HTR-8/SVneo (cell line): ENCODE results near the gene PTGES2.

ENCODE experiments used
- DNase-seq: peaks from one replicate; pipeline ENCODE4 v3.0.0; 2011; ENCODE audit warnings: low spot score, mixed read lengths; ENCODE audit not compliant: insufficient read length
- FAIRE-seq: peaks from 2 replicates; lab custom pipeline; 2011; peaks lifted over from hg19 to GRCh38; lab: Jason Lieb, UNC

Gene PTGES2

DNA sequence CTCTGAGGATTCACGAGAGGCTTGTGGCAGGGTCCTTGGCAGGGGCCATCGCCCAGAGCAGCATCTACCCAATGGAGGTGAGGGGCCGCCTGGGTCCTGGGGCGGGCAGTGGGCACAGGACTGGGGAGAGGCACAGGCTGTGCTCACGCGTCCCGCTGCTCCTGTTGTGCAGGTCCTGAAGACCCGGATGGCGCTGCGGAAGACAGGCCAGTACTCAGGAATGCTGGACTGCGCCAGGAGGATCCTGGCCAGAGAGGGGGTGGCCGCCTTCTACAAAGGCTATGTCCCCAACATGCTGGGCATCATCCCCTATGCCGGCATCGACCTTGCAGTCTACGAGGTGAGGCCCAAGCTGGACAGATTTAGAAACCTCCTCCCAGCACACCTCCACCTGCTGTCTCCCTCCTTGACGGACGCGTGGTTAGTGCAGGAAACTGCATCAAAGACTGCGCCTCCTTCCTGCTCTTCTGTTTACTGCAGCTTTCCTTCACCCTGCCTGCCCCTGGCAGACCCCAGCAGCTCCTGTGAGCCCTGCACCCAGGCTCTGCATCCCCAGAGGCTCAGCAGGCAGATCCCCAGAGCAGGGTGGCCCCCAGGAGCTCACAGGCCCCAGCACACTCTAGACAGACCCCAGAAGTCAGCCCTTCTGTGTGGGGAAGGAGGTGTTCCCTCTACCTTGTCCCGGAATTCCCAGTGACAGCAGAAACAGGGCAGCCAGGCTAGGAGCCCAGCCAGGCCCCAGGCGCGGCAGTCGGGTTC, 21.2 kb downstream of the PTGES2 start:
- no peak for FAIRE-seq
- DNase-seq = no peak

DNA sequence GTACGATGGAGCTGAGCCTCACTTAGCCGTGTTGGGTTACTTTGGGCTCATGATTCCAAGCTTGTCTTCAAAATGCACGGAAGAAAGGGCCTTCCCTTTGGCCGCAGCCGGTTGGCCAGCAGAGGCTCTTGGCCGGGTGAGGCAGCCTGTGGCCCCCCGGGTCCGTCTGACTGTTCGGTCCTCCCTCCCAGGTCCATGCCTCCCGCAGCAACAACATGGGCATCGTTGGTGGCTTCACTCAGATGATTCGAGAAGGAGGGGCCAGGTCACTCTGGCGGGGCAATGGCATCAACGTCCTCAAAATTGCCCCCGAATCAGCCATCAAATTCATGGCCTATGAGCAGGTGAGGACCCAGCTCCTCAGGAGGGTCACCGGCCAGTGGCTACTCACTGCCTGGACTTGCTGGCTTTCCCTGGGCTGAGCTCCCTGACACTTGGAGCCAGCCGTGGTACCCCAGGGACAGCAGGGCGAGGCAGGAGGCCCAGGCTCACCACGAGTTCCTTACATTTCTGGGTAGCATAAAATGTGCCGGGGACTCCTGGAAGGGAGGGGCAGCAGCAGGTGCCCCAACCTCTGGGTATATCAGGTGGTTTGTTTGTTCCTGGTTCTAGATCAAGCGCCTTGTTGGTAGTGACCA, 21.9 kb downstream of the PTGES2 start:
- no peak for FAIRE-seq
- no peak for DNase-seq

DNA sequence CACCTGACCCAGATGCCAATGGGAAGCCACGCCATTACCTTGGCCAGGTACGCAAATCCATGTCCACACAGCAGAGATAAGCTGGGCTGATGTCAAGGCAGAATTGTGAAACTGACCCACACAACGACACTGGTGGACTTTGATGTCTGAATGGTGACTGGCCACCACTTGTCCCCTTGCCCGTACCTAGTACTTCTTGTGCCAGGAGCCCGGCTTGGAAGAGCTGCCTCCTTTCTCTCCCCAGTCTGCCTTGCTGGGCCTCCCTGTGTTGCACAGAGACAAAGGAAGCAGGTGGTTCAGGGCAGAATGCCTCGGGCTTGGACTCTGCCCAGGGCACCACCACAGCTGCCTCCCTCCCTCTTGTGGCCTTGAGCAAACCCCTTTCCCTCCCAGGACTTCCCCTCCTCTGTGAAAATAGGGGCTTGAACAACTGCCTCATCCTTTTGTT, 23.3 kb downstream of the PTGES2 start:
- DNase-seq = no peak
- no peak for FAIRE-seq

DNA sequence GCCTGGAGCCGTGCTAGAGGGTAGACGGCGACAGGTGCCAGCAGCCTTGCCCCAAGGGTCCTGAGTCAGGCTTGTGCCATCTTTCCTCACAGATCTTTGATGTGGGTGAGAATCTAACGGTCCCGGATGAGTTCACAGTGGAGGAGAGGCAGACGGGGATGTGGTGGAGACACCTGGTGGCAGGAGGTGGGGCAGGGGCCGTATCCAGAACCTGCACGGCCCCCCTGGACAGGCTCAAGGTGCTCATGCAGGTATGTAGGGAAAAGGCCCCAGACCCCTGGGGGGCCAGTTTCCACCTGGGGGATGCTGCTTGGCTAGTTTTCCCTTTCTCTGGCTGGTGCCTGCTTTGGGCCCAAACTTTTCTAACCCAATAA, 24.0 kb downstream of the PTGES2 start:
- DNase-seq (no peak), FAIRE-seq (no peak)

DNA sequence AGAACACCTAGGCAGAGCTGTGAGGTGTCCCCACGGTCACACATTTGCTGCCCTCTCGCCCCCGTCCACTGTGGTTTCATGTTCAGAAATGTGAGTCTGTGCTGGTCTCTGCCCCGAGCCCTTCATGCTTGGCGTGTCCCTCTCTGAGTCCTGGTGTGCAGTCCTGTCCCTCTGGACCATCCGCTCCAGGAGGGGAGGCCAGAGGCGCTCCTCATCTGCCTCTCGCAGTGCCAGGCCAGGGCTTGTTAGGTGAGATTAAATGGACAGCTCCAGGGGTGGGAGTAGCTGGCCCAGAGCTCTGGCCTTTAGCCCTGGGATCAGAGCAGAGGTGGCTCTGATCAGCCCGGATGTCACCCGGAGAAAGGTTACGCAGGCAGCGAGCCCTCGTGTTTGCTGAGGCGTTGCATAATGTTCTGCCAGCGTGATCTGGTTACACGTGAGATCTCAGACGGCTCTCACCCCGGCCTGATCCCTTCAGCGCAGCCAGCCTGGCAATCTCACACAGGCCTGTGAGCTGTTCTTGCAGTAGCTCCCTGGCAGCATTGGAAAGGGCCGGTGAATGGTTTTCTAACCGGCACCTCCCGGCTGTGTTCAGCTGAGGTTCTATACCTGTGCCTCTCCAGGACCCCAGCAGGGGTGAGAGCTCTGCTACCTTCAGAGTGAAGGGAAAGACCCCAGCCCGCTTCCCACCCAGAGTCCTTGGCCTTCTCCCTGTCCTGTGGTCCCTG, 24.5 kb downstream of the PTGES2 start:
- no peak for FAIRE-seq
- no peak for DNase-seq

DNA sequence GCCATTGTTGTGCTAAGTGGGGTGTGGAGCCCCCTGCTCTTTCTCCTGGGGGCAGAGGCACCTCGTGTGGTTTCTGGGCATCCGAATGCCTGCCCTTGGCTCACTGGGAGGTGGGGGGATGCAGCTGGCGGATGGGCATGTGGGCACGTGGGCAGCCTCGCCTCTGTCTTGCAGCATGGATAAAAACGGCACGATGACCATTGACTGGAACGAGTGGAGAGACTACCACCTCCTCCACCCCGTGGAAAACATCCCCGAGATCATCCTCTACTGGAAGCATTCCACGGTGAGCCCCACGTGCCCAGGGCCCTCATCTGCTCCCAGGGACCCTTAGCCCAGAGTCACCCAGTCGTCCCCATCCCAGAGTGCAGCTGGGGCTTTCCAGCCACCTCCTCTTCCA, 25.3 kb downstream of the PTGES2 start:
- no peak for DNase-seq
- FAIRE-seq = no peak

DNA sequence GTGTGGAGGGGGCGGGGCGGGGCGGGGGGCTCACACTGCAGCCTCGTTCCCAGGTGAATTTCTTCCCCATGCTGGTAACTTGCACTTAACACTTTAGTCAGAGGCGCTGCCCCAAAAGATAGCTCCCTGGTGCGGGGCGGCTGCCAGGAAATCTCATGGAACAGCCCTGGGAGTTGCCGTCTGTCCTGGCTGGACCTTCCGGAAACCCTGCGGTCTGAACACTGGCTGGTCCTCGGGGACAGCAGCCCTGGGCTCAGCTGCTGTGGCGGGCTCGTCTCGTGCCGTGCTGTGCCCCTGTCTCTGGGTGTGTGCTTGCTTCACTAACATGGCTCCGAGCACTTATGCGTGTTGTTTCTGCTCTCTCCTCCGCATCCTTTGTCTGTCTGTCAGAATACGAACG, 25.8 kb downstream of the PTGES2 start:
- FAIRE-seq (no peak), DNase-seq (no peak)

DNA sequence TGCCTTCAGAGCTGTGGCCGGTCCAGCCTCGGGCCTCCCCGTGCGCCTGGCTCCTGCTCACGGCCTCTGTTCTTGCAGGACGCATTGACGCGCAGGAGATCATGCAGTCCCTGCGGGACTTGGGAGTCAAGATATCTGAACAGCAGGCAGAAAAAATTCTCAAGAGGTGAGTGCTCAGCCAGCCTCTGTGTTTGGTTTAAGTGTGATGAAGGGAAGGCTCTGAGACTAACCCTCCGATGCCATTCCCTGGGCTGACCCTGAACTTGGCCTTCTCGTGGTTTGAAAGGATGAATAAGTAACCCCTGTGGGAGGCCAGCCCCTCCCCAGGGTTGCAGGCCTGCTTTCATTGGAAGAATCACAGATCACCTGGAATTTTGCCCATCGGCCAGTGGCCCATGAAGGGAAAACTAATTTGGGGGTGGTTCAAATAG, 26.3 kb downstream of the PTGES2 start:
- FAIRE-seq = no peak
- DNase-seq = no peak

DNA sequence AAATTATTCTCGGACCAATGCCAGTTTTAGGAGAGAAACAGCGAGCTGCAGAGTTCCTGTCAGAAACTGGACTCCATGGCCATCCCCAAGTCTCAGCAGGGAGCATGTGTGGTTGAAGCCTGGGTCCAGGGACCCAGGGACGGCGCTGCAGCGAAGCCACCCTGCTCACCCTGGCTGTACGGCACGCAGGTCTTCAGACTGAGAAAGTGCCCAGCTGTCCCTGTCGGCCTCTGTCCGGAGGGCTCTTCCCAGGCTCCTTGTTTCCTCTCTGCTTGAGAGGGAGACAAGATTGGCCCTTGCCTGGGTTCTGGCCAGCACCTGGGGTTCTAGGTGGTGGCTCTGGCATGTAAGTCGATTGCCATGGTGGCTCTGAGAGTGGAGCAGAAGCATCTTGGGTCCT, 26.9 kb downstream of the PTGES2 start:
- no peak for DNase-seq
- no peak for FAIRE-seq

DNA sequence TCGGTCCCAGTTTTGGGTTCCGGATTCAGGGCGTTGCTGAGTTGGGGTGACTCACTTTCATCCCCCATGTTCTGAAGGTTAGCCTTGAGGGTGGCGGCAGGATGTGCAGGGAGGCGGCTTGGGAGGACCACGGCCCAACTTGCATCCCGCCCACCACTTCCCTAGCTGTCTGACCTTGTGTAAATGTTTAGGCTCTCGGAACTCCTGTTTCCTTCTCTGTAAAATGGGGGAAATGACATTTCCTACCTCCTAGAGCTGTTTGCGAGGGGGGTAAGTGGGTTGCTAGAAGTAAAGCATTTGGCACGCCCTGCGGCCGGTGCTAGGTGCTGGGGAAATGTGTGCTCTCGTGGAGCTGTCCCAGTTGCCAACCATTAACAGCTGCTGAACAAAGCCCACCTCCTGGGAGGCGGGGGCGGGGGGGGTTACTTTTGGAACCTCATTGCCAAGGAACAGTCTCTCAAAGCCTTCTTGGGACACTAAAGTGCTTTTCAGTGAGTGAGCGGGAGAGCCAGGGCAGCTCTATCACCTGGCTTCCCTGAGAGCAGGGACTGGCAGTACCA, 27.5 kb downstream of the PTGES2 start:
- no peak for FAIRE-seq

DNA sequence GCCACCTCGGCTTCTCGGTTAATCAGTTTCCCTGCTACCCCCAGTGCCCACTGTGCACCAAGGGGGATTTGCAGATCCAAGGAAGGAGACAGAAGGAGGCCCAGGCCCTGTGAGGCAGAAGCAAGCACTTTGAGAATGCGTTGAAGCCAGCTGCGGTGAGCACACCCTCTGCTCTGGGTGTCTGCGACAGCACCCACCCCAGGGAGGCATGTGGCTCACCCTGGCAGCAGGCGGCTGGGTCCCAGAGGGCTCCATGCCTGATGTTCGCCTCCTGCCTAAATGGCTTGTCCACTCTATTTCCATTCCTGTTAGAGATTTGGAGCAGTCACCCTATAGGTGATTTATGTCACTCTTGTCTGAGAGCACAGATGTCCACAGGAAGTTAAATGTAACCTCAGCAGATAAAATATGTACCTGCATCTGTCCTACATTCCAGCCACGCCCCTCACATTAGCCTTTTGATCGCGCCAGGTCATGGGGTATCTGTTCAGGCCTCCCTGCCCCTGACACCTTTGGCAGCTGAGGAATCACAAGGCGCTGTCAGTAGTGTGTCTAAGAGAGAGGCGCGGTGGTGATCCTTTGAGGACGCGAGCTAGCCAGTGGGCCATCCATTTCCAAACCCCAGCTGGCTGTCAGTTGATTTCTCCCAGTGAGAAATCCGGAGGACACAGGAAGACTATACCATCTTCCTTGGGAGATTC, 28.1 kb downstream of the PTGES2 start:
- DNase-seq = no peak
- FAIRE-seq = no peak

More for the DNA sequence above, 27.5 kb downstream of the PTGES2 start:
- DNase-seq = no peak

DNA sequence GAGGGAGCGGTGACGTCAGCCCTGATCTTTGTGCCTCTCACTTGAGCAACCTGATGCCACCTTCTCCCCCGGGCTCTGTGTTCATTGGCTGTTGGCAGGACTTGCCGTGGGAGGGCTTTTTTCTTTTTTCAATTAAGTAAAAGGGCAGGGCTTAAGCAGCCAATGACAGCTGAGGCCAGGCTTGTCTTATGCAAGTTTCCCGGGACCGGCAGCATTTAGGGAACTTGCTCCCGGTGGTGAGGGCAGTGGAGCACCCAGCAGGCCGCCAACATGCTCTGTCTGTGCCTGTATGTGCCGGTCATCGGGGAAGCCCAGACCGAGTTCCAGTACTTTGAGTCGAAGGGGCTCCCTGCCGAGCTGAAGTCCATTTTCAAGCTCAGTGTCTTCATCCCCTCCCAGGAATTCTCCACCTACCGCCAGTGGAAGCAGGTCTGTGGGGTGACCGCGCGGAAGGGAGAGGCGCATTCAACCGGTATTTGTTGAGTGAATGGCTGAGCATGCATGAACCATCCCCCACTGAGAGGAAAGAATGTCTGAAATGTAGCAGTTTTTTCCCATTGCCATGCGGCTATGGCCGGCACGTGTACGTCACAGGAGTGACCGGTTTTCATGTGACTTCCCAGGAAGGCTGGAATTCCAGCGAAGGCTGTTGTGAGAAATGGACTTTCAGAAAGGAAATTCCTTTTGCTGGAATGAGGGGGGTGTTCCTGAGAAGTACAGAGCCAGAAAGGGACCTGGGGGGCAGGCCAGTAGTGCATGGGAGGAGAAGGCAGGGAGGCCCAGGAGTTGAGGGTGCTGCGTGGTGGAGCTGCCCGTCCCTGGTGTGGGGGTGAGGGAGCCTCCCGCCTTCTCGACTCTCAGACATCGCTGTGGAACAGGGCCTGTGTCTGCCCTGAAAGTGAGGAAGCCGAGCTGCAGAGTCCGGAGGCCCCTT, 29.0 kb downstream of the PTGES2 start:
- DNase-seq = peak; percentile 91
- FAIRE-seq = no peak

DNA sequence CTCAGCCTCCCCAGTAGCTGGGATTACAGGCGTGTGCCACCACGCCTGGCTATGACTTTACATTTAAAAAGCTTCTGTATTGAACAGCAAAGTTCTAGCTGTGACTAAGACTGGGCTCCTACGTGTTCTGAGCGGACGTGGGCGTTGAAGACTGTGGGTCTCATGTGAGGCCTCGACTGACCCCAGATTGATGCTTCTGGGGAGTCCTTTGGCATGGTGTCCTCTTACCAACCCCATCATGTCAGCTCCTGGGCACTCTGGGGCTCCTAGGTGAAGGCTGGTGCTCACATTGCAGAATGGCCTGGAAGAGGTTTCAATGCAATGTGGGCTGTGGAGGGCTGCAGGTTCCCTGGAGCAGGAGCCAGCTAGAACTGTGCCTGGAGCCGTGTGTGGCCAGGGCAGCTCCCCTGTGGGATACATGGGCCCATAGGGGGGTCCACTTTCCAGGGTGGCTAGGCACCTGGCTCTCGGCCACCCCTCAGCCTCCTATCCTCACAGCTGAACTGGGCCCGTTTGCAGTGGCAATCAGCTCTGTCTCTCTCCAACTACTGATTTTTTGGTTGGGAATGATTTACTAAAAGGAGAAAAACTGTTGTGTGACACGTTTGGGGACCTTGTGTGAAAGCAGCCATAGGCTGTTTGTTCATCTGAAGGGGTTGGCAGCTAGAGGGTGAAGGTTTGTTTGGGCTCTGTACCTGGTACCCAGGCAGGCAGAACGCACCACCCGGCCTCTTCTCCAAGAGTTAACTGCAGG, 29.8 kb downstream of the PTGES2 start:
- no peak for DNase-seq
- FAIRE-seq = no peak

DNA sequence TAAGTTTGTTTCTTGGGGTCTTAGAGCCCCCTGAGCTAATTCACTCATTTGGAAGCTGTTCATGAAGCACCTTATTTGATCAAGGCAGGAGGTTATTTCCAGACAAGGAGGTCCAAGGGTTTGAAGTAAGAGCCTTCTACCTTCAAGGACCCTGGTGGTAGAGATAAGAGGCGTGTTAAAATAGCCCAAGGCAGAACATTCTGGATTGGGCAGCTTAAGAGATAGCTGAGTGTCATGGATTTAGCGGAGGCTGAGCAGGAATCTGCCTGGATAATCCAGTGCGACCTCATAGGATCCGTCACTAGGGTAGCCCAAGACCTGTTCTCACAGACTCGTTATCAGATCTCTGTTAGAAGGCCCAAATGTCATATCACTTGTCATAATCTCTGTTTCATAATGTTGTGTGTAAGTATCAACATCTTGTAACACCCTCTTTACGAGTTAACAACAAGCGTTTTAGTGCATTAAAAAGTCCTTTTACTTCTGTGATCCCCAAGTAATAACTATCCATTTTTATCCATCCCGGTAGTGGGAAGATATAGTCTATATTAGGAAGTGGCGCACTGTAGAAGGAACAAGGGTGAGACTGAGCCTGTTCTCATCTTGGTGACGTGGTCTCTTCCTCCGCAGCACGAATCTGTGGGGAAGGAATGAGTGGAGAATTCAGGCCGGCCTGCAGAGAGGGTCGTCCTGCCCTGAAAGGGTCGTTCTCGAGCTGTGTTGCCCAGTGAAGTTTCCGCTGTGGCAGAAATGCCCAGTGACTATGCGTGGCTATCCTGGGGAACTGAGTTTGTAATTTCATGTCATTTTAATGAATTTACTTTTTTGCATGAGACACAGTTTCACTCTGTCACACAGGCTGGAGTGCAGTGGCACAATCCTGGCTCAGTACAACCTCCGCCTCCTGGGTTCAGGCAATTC, 30.7 kb downstream of the PTGES2 start:
- no peak for DNase-seq
- no peak for FAIRE-seq

DNA sequence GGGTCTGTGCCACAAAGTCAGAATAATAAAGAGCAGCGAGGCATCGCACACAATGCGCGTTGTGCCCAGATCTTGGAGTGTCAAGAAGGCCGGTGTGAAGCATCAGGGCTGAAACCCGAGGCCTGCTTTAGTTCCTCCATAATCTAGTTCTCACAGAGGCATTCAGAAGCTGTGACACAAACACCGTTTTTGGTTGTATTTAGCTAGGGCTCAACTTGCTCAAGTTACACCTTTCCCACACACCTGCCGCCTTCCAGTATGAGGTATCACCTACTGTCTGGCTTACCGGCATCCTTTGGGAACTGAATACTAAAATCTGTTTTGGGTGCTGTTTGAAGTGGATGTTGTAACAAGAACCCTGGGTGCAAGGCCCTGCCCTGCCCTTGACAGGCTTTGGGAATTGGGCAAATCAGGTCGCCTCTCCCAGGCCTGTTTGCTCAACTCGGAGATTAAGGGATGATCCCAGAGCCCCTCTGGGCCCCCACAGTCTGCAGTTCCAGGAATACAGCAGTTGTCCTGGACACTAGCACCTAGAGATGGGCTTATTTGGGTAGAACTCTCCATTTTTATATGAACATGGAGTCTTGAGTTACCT, 32.5 kb downstream of the PTGES2 start:
- FAIRE-seq = no peak
- DNase-seq = no peak

DNA sequence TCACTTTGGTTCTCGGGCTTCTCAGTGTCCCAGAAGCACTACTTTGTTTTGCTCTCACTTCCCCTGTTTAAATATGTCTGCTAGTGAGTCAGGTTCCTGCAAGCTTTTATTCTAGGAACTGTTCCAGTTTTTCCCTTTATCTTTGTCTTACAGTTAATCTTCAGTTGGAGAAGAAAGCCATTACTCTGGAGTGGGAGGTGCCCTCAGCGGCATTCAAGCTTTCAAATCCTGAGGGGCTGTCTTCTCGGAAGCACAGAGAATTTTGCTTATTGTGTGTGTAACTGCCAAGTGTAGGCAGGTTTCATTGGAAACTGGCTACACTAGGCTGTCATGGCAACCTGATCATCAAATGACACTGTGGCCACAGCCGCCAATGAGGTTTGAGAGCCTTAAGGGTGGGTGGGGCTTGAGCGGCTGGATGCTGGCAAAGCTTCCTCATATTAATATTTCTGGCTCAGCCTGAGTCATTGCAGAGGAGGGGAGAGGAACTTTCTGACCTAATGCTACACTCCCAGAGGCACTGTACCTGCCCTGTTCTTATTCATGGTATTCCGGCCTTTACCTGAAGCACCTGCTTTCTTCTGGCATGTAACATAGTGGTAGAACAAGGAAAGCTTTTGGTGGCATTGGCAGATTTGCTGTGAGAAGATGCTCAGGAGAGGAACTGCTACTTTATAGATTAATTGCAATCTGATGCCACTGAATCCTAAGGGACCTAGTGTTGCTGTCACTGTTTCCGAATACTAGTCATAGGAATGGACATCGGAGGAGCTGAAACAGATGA, 33.2 kb downstream of the PTGES2 start:
- DNase-seq (peak; percentile 86), FAIRE-seq (no peak)
